ENCODE results near the gene KRTAP10-7. TPM values are rescaled to one million over a fixed set of nuclear protein-coding genes. Genes with fewer than 3 reads are reported as not detected.
"Not testable (repeated sequence)": the region's sequence is repeated elsewhere in the genome, so short reads cannot be mapped to it uniquely, and the experiment has no call there.

The KRTAP10-7 gene
- total and polyA plus RNA-seq, 2 experiments from 2014 or later = not detected

- Histone ChIP-seq H3F3A (ENCODE audit: insufficient read depth) (no peaks in the 10 kb centered on the region), H3K4me1 (ENCODE audit: insufficient read depth) (no peaks in the 10 kb centered on the region), H3K79me2 (ENCODE audit: insufficient read depth) (no peaks in the 10 kb centered on the region), H3K27me3 (replicated peaks; ENCODE audit: insufficient read depth) (peaks cover 48% of the 10 kb centered on the region), H3K27ac (no peak overlapping the region), H3K4me3 (no peak overlapping the region), H3K9ac (no peak overlapping the region), H3K4me2 (ENCODE audit: unreplicated experiment) (no peak overlapping the region), H3K9me2 (ENCODE audit: insufficient read depth) (no peaks in the 10 kb centered on the region), H2AFZ (no peak overlapping the region), H3K9me3 (ENCODE audit: low read depth) (no peaks in the 10 kb centered on the region), H4K20me1 (ENCODE audit: insufficient read depth) (no peaks in the 10 kb centered on the region), H3K36me3 (ENCODE audit: low read depth) (no peaks in the 10 kb centered on the region)
- DNase-seq = no peak
- 36 to 42% methylated on average over 13 of the region's 13 CpGs for whole genome bisulfite sequencing, 2 experiments (ENCODE audit: low coverage in 1 of 2, low lambda C conversion rate in 2 of 2, missing lambda C conversion rate in 2 of 2)
- in situ Hi-C loops (cut with MboI) = no loop called here
- no peak for TF ChIP-seq EZH2phosphoT487 (IDR thresholded peaks at IDR 0.05; ENCODE audit: insufficient read depth, low read depth)
- TF ChIP-seq EZH2 (IDR thresholded peaks at IDR 0.05; ENCODE audit: insufficient read depth, poor library complexity, severe bottlenecking) = no peak
Measured at GRCh38 chr21:44552681-44553080, 47.7 kb upstream of the KRTAP10-7 start.

DNA sequence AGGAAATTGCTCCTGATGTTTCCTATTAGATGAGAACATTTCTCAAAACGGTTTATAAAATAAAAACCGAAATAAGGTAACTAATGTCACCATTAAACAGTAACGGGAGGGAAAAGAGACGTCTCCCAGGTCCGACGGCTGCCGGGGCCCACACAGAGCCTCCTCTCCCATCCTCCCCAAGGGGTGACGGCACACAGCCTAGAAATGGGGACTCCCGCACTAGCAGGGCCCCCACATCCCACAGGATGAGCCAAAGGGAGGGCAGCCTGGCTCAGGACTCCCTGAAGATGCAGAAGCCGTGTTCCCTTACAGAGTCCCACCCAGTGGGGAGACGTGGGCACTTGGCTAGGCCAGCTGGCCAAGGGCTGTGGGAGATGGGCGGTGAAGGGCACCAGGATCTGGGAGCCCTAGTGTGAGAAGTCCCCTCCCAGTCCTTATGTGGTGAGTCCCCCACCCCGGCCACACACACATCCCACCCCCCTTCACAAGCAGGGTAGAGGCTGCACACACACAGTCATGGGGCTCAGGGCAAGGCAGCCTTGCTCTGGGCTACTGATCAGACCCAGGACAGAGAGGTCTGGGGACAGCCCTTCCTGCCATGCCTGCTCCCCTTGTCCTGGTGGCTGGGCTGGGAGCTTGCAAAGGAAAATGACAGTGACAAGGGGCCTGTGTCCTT lies 45.1 kb upstream of the KRTAP10-7 start:
- H3K4me2 ChIP-seq (ENCODE audit: unreplicated experiment) = no peak overlapping the region
- TF ChIP-seq EZH2 (IDR thresholded peaks at IDR 0.05; ENCODE audit: insufficient read depth, poor library complexity, severe bottlenecking) = no peak
- no peak for TF ChIP-seq EZH2phosphoT487 (IDR thresholded peaks at IDR 0.05; ENCODE audit: insufficient read depth, low read depth)
- H3K27ac ChIP-seq = no peak overlapping the region
- no peaks in the 10 kb centered on the region for H3K9me3 ChIP-seq (ENCODE audit: low read depth)
- H3K27me3 ChIP-seq (replicated peaks; ENCODE audit: insufficient read depth) = peaks cover 35% of the 10 kb centered on the region
- no peaks in the 10 kb centered on the region for H4K20me1 ChIP-seq (ENCODE audit: insufficient read depth)
- WGBS, 2 experiments (ENCODE audit: low coverage in 1 of 2, low lambda C conversion rate in 2 of 2, missing lambda C conversion rate in 2 of 2) = 27 to 28% methylated on average over 10 to 13 of the region's 13 CpGs
- in situ Hi-C loops (cut with MboI) = no loop called here
- no peaks in the 10 kb centered on the region for H3K36me3 ChIP-seq (ENCODE audit: low read depth)
- no peaks in the 10 kb centered on the region for H3K79me2 ChIP-seq (ENCODE audit: insufficient read depth)
- H3K9me2 ChIP-seq (ENCODE audit: insufficient read depth) = no peaks in the 10 kb centered on the region
- H3F3A ChIP-seq (ENCODE audit: insufficient read depth) = no peaks in the 10 kb centered on the region
- H3K4me1 ChIP-seq (ENCODE audit: insufficient read depth) = no peaks in the 10 kb centered on the region
- H3K9ac ChIP-seq = no peak overlapping the region
- no peak for DNase-seq
- H3K4me3 ChIP-seq = no peak overlapping the region
- H2AFZ ChIP-seq = no peak overlapping the region

DNA sequence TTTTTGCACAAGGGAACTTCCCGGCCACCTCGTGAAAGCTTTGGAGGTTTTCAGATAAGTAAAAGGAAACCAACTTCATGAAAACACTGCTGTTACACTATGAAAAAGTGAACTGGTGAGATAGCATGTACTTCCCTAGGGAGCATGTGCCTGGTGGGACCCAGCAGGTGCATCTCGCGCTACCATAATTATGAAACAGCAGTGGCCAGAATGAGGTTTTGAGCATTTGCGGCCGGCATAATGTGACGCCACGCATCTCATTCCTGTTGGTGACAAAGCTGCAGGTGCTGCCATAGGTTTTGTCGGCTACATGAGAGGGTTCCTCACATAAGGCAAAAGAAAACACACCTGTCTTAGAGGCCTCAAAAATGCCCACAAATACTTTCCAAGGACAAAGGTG lies 43.5 kb upstream of the KRTAP10-7 start:
- 72 to 77% methylated on average over 9 of the region's 9 CpGs for WGBS, 2 experiments (ENCODE audit: low coverage in 1 of 2, low lambda C conversion rate in 2 of 2, missing lambda C conversion rate in 2 of 2)
- no peak for DNase-seq

GRCh38 chr21:44557491-44558328 lies 42.7 kb upstream of the KRTAP10-7 start:
- H2AFZ ChIP-seq = no peak overlapping the region
- no peaks in the 10 kb centered on the region for H3K4me1 ChIP-seq (ENCODE audit: insufficient read depth)
- H3K9me3 ChIP-seq (ENCODE audit: low read depth) = no peaks in the 10 kb centered on the region
- DNase-seq = no peak
- no peaks in the 10 kb centered on the region for H3K9me2 ChIP-seq (ENCODE audit: insufficient read depth)
- H3F3A ChIP-seq (ENCODE audit: insufficient read depth) = no peaks in the 10 kb centered on the region
- H3K36me3 ChIP-seq (ENCODE audit: low read depth) = no peaks in the 10 kb centered on the region
- no peaks in the 10 kb centered on the region for H4K20me1 ChIP-seq (ENCODE audit: insufficient read depth)
- in situ Hi-C loops (cut with MboI) = no loop called here
- peaks cover 35% of the 10 kb centered on the region for H3K27me3 ChIP-seq (replicated peaks; ENCODE audit: insufficient read depth)
- no peak overlapping the region for H3K4me2 ChIP-seq (ENCODE audit: unreplicated experiment)
- no peak overlapping the region for H3K4me3 ChIP-seq
- H3K9ac ChIP-seq = no peak overlapping the region
- TF ChIP-seq EZH2phosphoT487 (IDR thresholded peaks at IDR 0.05; ENCODE audit: insufficient read depth, low read depth) = no peak
- no peak for TF ChIP-seq EZH2 (IDR thresholded peaks at IDR 0.05; ENCODE audit: insufficient read depth, poor library complexity, severe bottlenecking)
- no peak overlapping the region for H3K27ac ChIP-seq
- 31 to 35% methylated on average over 23 to 30 of the region's 30 CpGs for WGBS, 2 experiments (ENCODE audit: low coverage in 1 of 2, low lambda C conversion rate in 2 of 2, missing lambda C conversion rate in 2 of 2)
- H3K79me2 ChIP-seq (ENCODE audit: insufficient read depth) = no peaks in the 10 kb centered on the region

More for the DNA sequence above, 43.5 kb upstream of the KRTAP10-7 start:
- Histone ChIP-seq H3K4me3 (no peak overlapping the region), H3K9ac (no peak overlapping the region), H2AFZ (no peak overlapping the region), H3K9me3 (ENCODE audit: low read depth) (no peaks in the 10 kb centered on the region), H3K27me3 (replicated peaks; ENCODE audit: insufficient read depth) (peaks cover 35% of the 10 kb centered on the region), H3K4me1 (ENCODE audit: insufficient read depth) (no peaks in the 10 kb centered on the region), H3F3A (ENCODE audit: insufficient read depth) (no peaks in the 10 kb centered on the region), H4K20me1 (ENCODE audit: insufficient read depth) (no peaks in the 10 kb centered on the region), H3K27ac (no peak overlapping the region), H3K36me3 (ENCODE audit: low read depth) (no peaks in the 10 kb centered on the region), H3K9me2 (ENCODE audit: insufficient read depth) (no peaks in the 10 kb centered on the region), H3K79me2 (ENCODE audit: insufficient read depth) (no peaks in the 10 kb centered on the region), H3K4me2 (ENCODE audit: unreplicated experiment) (no peak overlapping the region)
- TF ChIP-seq EZH2 (IDR thresholded peaks at IDR 0.05; ENCODE audit: insufficient read depth, poor library complexity, severe bottlenecking) = no peak
- no peak for TF ChIP-seq EZH2phosphoT487 (IDR thresholded peaks at IDR 0.05; ENCODE audit: insufficient read depth, low read depth)
- in situ Hi-C loops (cut with MboI) = no loop called here

GRCh38 chr21:44558329-44558675 lies 42.1 kb upstream of the KRTAP10-7 start:
- H3K27ac ChIP-seq; H3K9me3 ChIP-seq (ENCODE audit: low read depth); H3F3A ChIP-seq (ENCODE audit: insufficient read depth); H2AFZ ChIP-seq; H4K20me1 ChIP-seq (ENCODE audit: insufficient read depth); in situ Hi-C loops (cut with MboI); H3K9ac ChIP-seq; H3K36me3 ChIP-seq (ENCODE audit: low read depth); H3K4me3 ChIP-seq; H3K4me1 ChIP-seq (ENCODE audit: insufficient read depth); DNase-seq; H3K4me2 ChIP-seq (ENCODE audit: unreplicated experiment); H3K9me2 ChIP-seq (ENCODE audit: insufficient read depth); H3K79me2 ChIP-seq (ENCODE audit: insufficient read depth): not testable (repeated sequence)
- WGBS, 2 experiments (ENCODE audit: low coverage in 1 of 2, low lambda C conversion rate in 2 of 2, missing lambda C conversion rate in 2 of 2) = 36 to 48% methylated on average over 4 to 10 of the region's 10 CpGs
- H3K27me3 ChIP-seq (replicated peaks; ENCODE audit: insufficient read depth) = peaks cover 31% of the 10 kb centered on the region

Measured in GM23248 (cell line).